Liver (tissue), 9 donors: ENCODE results near the gene RNF6. TPM values are rescaled to one million over a fixed set of nuclear protein-coding genes. Genes with fewer than 3 reads are reported as not detected.

ENCODE experiments used
- DNase-seq: peaks from one replicate; pipeline ENCODE4 v3.0.0-alpha.2; 2017; ENCODE audit warnings: low spot score
- H3K27ac ChIP-seq, 2 donors: one replicate each; pipeline ENCODE4 v1.7.0; 2013; ENCODE audit warnings: inconsistent platforms in 2 of 2, low read length in 2 of 2, control low read depth in 1 of 2, low read depth in 1 of 2, mild to moderate bottlenecking in 1 of 2
- H3K27me3 ChIP-seq, 4 donors: one replicate each; pipeline versions ENCODE4 v1.6.1 to v1.7.0; 2013; ENCODE audit warnings: low read length in 3 of 4, inconsistent platforms in 1 of 4, mild to moderate bottlenecking in 1 of 4, moderate library complexity in 1 of 4; ENCODE audit not compliant: control insufficient read depth in 4 of 4, insufficient read depth in 4 of 4
- H3K36me3 ChIP-seq, 4 donors: one replicate each; pipeline versions ENCODE4 v1.6.1 to v1.7.0; 2013; ENCODE audit warnings: low read length in 3 of 4, mild to moderate bottlenecking in 3 of 4, low read depth in 1 of 4, moderate library complexity in 1 of 4; ENCODE audit not compliant: control insufficient read depth in 4 of 4, insufficient read depth in 3 of 4
- H3K4me1 ChIP-seq, 4 donors: one replicate each; pipeline versions ENCODE4 v1.6.1 to v1.7.0; 2013; ENCODE audit warnings: low read length in 3 of 4, mild to moderate bottlenecking in 3 of 4, moderate library complexity in 1 of 4; ENCODE audit not compliant: control insufficient read depth in 4 of 4, insufficient read depth in 4 of 4
- H3K4me3 ChIP-seq, 3 donors: one replicate each; pipeline versions ENCODE4 v1.6.1 to v1.7.0; 2013; ENCODE audit warnings: low read length in 3 of 3, control low read depth in 1 of 3, low read depth in 1 of 3, mild to moderate bottlenecking in 1 of 3
- H3K9ac ChIP-seq, 2 donors: one replicate each; pipeline ENCODE4 v1.7.0; 2013; ENCODE audit warnings: low read length in 2 of 2, mild to moderate bottlenecking in 2 of 2, moderate library complexity in 2 of 2, control low read depth in 1 of 2, low read depth in 1 of 2
- H3K9me3 ChIP-seq, 4 donors: one replicate each; pipeline versions ENCODE4 v1.6.1 to v1.7.0; 2013; ENCODE audit warnings: low read length in 3 of 4; ENCODE audit not compliant: control insufficient read depth in 4 of 4
- ATF3 ChIP-seq: IDR thresholded peaks from 2 replicates; pipeline ENCODE4 v1.6.1; 2016; ENCODE audit warnings: antibody characterized with exemption
- CTCF ChIP-seq: fragments of 150-350 bp; IDR thresholded peaks from 2 replicates; pipeline ENCODE4 v1.5.1; 2017; ENCODE audit warnings: improper control_type of control experiment, low read depth, low read length; ENCODE audit not compliant: missing input control
- EGR1 ChIP-seq, 2 donors: IDR thresholded peaks; 2 replicates each; pipeline ENCODE4 v1.6.1; 2016 to 2018; ENCODE audit warnings: antibody characterized with exemption in 2 of 2, low read depth in 2 of 2
- FOXA1 ChIP-seq: IDR thresholded peaks from 2 replicates; pipeline ENCODE4 v1.6.1; 2016; ENCODE audit warnings: antibody characterized with exemption
- FOXA2 ChIP-seq: IDR thresholded peaks from 2 replicates; pipeline ENCODE4 v1.6.1; 2016; ENCODE audit warnings: antibody characterized with exemption
- GABPA ChIP-seq, 2 donors: IDR thresholded peaks in 1 of 2; conservative IDR thresholded peaks in 1 of 2; 2 replicates each; pipeline ENCODE4 v1.6.1; 2016; ENCODE audit warnings: antibody characterized with exemption in 2 of 2, mild to moderate bottlenecking in 1 of 2, moderate library complexity in 1 of 2
- HNF4G ChIP-seq: IDR thresholded peaks from 2 replicates; pipeline ENCODE4 v1.6.1; 2016; ENCODE audit warnings: antibody characterized with exemption
- JUND ChIP-seq, 2 donors: IDR thresholded peaks; 2 replicates each; pipeline ENCODE4 v1.6.1; 2016; ENCODE audit warnings: antibody characterized with exemption in 2 of 2
- MAX ChIP-seq: IDR thresholded peaks from 2 replicates; pipeline ENCODE4 v1.6.1; 2016; ENCODE audit warnings: antibody characterized with exemption
- RAD21 ChIP-seq, 2 donors: IDR thresholded peaks; 2 replicates each; pipeline ENCODE4 v1.6.1; 2016; ENCODE audit warnings: antibody characterized with exemption in 2 of 2, mild to moderate bottlenecking in 2 of 2
- REST ChIP-seq: IDR thresholded peaks from 2 replicates; pipeline ENCODE4 v1.6.1; 2016; ENCODE audit warnings: antibody characterized with exemption, mild to moderate bottlenecking
- RXRA ChIP-seq, 2 donors: IDR thresholded peaks; 2 replicates each; pipeline ENCODE4 v1.6.1; 2017 to 2018; ENCODE audit warnings: antibody characterized with exemption in 2 of 2, mild to moderate bottlenecking in 1 of 2
- SP1 ChIP-seq: IDR thresholded peaks from 2 replicates; pipeline ENCODE4 v1.6.1; 2018; ENCODE audit warnings: antibody characterized with exemption, mild to moderate bottlenecking
- TAF1 ChIP-seq: conservative IDR thresholded peaks from 2 replicates; pipeline ENCODE4 v1.6.1; 2016; ENCODE audit warnings: antibody characterized with exemption, mild to moderate bottlenecking
- YY1 ChIP-seq: IDR thresholded peaks from 2 replicates; pipeline ENCODE4 v1.6.1; 2016; ENCODE audit warnings: antibody characterized with exemption, mild to moderate bottlenecking
- ZBTB33 ChIP-seq: IDR thresholded peaks from 2 replicates; pipeline ENCODE4 v1.6.1; 2016; ENCODE audit warnings: antibody characterized with exemption
- WGBS: extraction: QIAGEN DNeasy Blood & Tissue Kit; methylation state at CpG from one replicate; pipeline ENCODE4 v1.1.7; 2013; 5-methylcytosine and 5-hydroxymethylcytosine counted together
- polyA plus RNA-seq, 2 donors: library from polyadenylated mRNA; stranded (reverse) in 1 of 2; unstranded in 1 of 2; fragments of 200-250 nt in 1 of 2; fragments of >200 nt in 1 of 2; fragmentation: Nextera tagmentation in 1 of 2; extraction: Ambion mirVana in 1 of 2; gene quantifications; one replicate each; pipeline versions ENCODE4 v1.2.1 to v1.2.3, GENCODE V29; 2013 to 2015
- total RNA-seq, 2 donors: library from RNA; depleted of rRNA; stranded (reverse); fragments of >200 nt; gene quantifications; one replicate each; pipeline ENCODE4 v1.2.3, GENCODE V29; 2014
- donor health status: healthy.
- donor health status: healthy.
- donor health status: healthy.
- donor health status: healthy.
- donor health status: healthy.

RNF6 gene
- total and polyA plus RNA-seq, 4 donors = 8.1 to 21.9 (median 14.8) TPM

- Histone ChIP-seq H3K9ac (no peak overlapping the region), H3K36me3 (no peaks in the 10 kb centered on the region), H3K27ac (no peak overlapping the region), H3K9me3 (no peaks in the 10 kb centered on the region), H3K4me3 (no peak overlapping the region), H3K4me1 (peaks cover 0 to 15% (median 11%) of the 10 kb centered on the region in 4 donors), H3K27me3 (no peaks in the 10 kb centered on the region)
- TF ChIP-seq ATF3 (no peak), JUND (IDR thresholded peaks at IDR 0.05) (no peak), HNF4G (no peak), EGR1 (IDR thresholded peaks at IDR 0.05; ENCODE audit: low read depth in 2 of 2) (no peak), RXRA (IDR thresholded peaks at IDR 0.05) (no peak), SP1 (no peak), REST (no peak), ZBTB33 (no peak), GABPA (IDR thresholded peaks at IDR 0.05 in 1 of 2, conservative IDR thresholded peaks at IDR 0.05 in 1 of 2) (no peak), YY1 (no peak), FOXA1 (no peak)
- no peak for DNase-seq
- 66% methylated on average over 2 of the region's 2 CpGs for WGBS
Observed at GRCh38 chr13:26257049-26257448, 34.9 kb upstream of the RNF6 start.

- Histone ChIP-seq H3K4me1 (peaks cover 0 to 15% (median 11%) of the 10 kb centered on the region in 4 donors), H3K4me3 (peak overlapping the region in 1 of 3 donors; percentile 94), H3K27me3 (no peaks in the 10 kb centered on the region), H3K9ac (peak overlapping the region; percentile 17 to 80), H3K36me3 (no peaks in the 10 kb centered on the region), H3K9me3 (no peaks in the 10 kb centered on the region), H3K27ac (no peak overlapping the region)
- 58% methylated on average over 10 of the region's 10 CpGs for WGBS
- TF ChIP-seq ZBTB33 (no peak), JUND (IDR thresholded peaks at IDR 0.05) (no peak), YY1 (no peak), FOXA1 (no peak), MAX (no peak), SP1 (no peak), CTCF (no peak), TAF1 (no peak), RAD21 (IDR thresholded peaks at IDR 0.05) (no peak), FOXA2 (no peak)
- DNase-seq = no peak
Observed at GRCh38 chr13:26255691-26256277, 33.7 kb upstream of the RNF6 start.
